NT2/D1 (cell line): ENCODE data around the gene PDCD7.
"Not testable (repeated sequence)": the region's sequence is repeated elsewhere in the genome, so short reads cannot be mapped to it uniquely, and the experiment has no call there.

Source experiments
- SUZ12 ChIP-seq: IDR thresholded peaks from 2 replicates; pipeline ENCODE4 v1.6.1; 2011; ENCODE audit not compliant: insufficient read length, insufficient read depth; ENCODE audit errors: extremely low read depth
- ZNF274 ChIP-seq: IDR thresholded peaks from 2 replicates; pipeline ENCODE4 v1.6.1; 2011; ENCODE audit warnings: mild to moderate bottlenecking, low read depth, low read length

DNA sequence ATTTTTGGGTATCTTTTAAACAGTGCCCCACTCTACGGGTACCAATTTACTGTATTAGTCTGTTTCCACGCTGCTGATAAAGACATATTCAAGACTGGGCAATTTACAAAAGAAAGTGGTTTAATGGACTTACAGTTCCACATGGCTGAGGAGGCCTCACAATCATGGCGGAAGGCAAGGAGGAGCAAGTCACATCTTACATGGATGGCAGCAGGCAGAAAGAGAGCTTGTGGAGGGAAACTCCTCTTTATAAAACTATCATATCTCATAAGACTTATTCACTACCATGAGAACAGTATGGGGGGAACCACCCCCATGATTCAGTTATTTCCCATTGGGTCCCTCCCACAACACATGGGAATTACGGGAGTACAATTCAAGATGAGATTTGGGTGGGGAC lies 4.3 kb upstream of the PDCD7 start:
- not testable (repeated sequence) for TF ChIP-seq SUZ12, ZNF274
